Measurements from ENCODE around the gene MARCO. TPM values are rescaled to one million over a fixed set of nuclear protein-coding genes. Genes with fewer than 3 reads are reported as not detected.

Gene MARCO
- polyA plus RNA-seq, 1 experiment, result not detected

GRCh38 chr2:118988706-118989105, 46.7 kb downstream of the MARCO start:
- Histone ChIP-seq H3K27me3 (ENCODE audit: control insufficient read depth, insufficient read depth, low read length) (no peaks in the 10 kb centered on the region), H3K9me3 (ENCODE audit: control insufficient read depth, insufficient read depth, low read length) (no peaks in the 10 kb centered on the region), H3K27ac (ENCODE audit: low read depth, low read length) (no peak overlapping the region), H3K4me3 (ENCODE audit: low read depth, low read length) (no peak overlapping the region)
- TF ChIP-seq, protein P1, sequence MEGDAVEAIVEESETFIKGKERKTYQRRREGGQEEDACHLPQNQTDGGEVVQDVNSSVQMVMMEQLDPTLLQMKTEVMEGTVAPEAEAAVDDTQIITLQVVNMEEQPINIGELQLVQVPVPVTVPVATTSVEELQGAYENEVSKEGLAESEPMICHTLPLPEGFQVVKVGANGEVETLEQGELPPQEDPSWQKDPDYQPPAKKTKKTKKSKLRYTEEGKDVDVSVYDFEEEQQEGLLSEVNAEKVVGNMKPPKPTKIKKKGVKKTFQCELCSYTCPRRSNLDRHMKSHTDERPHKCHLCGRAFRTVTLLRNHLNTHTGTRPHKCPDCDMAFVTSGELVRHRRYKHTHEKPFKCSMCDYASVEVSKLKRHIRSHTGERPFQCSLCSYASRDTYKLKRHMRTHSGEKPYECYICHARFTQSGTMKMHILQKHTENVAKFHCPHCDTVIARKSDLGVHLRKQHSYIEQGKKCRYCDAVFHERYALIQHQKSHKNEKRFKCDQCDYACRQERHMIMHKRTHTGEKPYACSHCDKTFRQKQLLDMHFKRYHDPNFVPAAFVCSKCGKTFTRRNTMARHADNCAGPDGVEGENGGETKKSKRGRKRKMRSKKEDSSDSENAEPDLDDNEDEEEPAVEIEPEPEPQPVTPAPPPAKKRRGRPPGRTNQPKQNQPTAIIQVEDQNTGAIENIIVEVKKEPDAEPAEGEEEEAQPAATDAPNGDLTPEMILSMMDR (IDR thresholded peaks at IDR 0.05; ENCODE audit: low read depth, low read length), result no peak
- ChIA-PET POLR2A (no interaction called here), CTCF (no interaction called here)
- DNase-seq (ENCODE audit: low read depth, low spot score), result no peak

DNA sequence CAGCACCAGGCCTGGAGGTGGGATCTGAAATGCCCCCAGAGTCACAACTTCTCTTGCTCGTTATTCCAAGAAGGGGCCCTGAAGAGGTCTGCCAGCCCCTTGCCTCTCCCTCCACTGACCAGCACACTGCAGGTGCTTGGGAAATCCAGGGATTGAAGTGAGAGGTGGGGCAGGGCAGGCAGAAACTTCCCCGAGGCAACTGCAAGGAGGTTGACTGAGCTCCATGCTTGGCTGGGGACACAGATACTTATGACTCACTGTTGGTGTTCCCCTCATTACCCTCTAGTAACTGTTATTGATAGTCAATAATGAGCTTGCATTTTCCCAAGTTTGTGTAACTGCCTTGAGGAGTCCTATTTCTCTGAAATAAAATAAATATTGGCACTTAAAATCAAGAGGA, 47.5 kb downstream of the MARCO start:
- H3K27ac ChIP-seq (ENCODE audit: low read depth, low read length), result no peak overlapping the region
- no peaks in the 10 kb centered on the region for H3K9me3 ChIP-seq (ENCODE audit: control insufficient read depth, insufficient read depth, low read length)
- POLR2A ChIA-PET, result no interaction called here
- no peaks in the 10 kb centered on the region for H3K27me3 ChIP-seq (ENCODE audit: control insufficient read depth, insufficient read depth, low read length)
- TF ChIP-seq, protein P1 (IDR thresholded peaks at IDR 0.05; ENCODE audit: low read depth, low read length), result no peak
- CTCF ChIA-PET, result no interaction called here
- no peak overlapping the region for H3K4me3 ChIP-seq (ENCODE audit: low read depth, low read length)
- DNase-seq (ENCODE audit: low read depth, low spot score), result no peak

- Histone ChIP-seq H3K4me3 (ENCODE audit: low read depth, low read length) (no peak overlapping the region), H3K27ac (ENCODE audit: low read depth, low read length) (no peak overlapping the region), H3K9me3 (ENCODE audit: control insufficient read depth, insufficient read depth, low read length) (no peaks in the 10 kb centered on the region), H3K27me3 (ENCODE audit: control insufficient read depth, insufficient read depth, low read length) (no peaks in the 10 kb centered on the region)
- no peak for DNase-seq (ENCODE audit: low read depth, low spot score)
- TF ChIP-seq, protein P1 (IDR thresholded peaks at IDR 0.05; ENCODE audit: low read depth, low read length), result no peak
- POLR2A ChIA-PET, result no interaction called here
- CTCF ChIA-PET, result interaction anchor here (0.6 kb wide), 1 partner anchor 448 kb away, joined by 3 read pairs; no protein-coding TSS in a partner anchor
Observed at GRCh38 chr2:118990757-118991545, 49.0 kb downstream of the MARCO start.

DNA sequence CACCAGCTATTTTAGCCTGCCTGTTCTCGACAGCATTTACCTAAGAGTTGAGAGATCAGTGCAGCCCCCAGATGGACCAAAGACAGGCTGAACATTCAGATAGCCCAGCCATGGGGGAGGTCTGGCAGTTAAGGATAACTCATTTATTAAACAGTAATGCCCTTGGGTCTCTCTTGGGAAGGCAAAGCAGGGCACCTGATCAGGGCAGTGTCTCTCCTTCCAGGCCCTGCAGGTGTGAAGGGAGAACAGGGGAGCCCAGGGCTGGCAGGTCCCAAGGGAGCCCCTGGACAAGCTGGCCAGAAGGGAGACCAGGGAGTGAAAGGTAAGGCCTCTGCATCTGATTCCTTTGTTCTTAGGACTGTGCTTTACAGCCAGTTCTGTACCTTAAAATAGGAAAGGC, 49.6 kb downstream of the MARCO start:
- ChIA-PET CTCF (no interaction called here), POLR2A (no interaction called here)
- TF ChIP-seq, protein P1 (IDR thresholded peaks at IDR 0.05; ENCODE audit: low read depth, low read length), result no peak

DNA sequence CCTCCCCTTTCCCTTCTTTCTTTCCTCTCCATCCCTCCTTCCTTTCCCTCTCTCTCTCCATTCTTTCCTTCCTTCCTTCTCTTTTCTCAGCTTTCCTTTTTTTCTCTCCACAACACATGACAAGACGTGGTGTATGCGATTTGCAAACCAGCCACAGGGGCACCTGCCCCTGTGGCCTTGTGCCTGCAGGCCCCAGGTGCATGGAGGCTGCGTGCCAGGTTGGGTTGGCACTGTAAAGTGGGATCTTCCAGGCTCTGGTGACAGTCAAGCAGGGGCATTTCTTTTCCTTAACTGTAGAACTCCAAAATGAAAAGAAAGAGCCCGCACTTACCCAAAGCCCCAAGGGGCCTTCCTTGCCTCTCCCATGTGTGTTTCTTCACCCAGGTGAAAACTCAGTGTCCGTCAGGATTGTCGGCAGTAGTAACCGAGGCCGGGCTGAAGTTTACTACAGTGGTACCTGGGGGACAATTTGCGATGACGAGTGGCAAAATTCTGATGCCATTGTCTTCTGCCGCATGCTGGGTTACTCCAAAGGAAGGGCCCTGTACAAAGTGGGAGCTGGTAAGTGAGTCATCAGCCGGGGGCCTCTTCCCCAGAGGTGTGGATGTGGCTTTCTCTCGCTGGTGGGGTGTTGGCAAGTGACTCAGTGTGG, 50.9 kb downstream of the MARCO start:
- POLR2A ChIA-PET, result no interaction called here
- TF ChIP-seq, protein P1 (IDR thresholded peaks at IDR 0.05; ENCODE audit: low read depth, low read length), result no peak
- Histone ChIP-seq H3K27ac (ENCODE audit: low read depth, low read length) (no peak overlapping the region), H3K27me3 (ENCODE audit: control insufficient read depth, insufficient read depth, low read length) (no peaks in the 10 kb centered on the region), H3K4me3 (ENCODE audit: low read depth, low read length) (no peak overlapping the region), H3K9me3 (ENCODE audit: control insufficient read depth, insufficient read depth, low read length) (no peaks in the 10 kb centered on the region)
- CTCF ChIA-PET, result no interaction called here
- DNase-seq (ENCODE audit: low read depth, low spot score), result no peak

More for the DNA sequence above, 49.6 kb downstream of the MARCO start:
- no peaks in the 10 kb centered on the region for H3K9me3 ChIP-seq (ENCODE audit: control insufficient read depth, insufficient read depth, low read length)
- H3K4me3 ChIP-seq (ENCODE audit: low read depth, low read length), result no peak overlapping the region
- DNase-seq (ENCODE audit: low read depth, low spot score), result no peak
- H3K27ac ChIP-seq (ENCODE audit: low read depth, low read length), result no peak overlapping the region
- H3K27me3 ChIP-seq (ENCODE audit: control insufficient read depth, insufficient read depth, low read length), result no peaks in the 10 kb centered on the region

Data from AG04450 (cell line).